HG03108 (cell line): ENCODE results near the gene RPL11.
"Not testable (repeated sequence)": the region's sequence is repeated elsewhere in the genome, so short reads cannot be mapped to it uniquely, and the experiment has no call there.

Experiments
- ATAC-seq: cut with Tn5 transposase; IDR thresholded peaks from one replicate; pipeline ENCODE4 v1.9.1; 2021; ENCODE audit warnings: moderate library complexity; ENCODE audit not compliant: unreplicated experiment

Gene RPL11

GRCh38 chr1:23727362-23727811 lies 35.8 kb downstream of the RPL11 start:
- peak; percentile 27 for ATAC-seq

DNA sequence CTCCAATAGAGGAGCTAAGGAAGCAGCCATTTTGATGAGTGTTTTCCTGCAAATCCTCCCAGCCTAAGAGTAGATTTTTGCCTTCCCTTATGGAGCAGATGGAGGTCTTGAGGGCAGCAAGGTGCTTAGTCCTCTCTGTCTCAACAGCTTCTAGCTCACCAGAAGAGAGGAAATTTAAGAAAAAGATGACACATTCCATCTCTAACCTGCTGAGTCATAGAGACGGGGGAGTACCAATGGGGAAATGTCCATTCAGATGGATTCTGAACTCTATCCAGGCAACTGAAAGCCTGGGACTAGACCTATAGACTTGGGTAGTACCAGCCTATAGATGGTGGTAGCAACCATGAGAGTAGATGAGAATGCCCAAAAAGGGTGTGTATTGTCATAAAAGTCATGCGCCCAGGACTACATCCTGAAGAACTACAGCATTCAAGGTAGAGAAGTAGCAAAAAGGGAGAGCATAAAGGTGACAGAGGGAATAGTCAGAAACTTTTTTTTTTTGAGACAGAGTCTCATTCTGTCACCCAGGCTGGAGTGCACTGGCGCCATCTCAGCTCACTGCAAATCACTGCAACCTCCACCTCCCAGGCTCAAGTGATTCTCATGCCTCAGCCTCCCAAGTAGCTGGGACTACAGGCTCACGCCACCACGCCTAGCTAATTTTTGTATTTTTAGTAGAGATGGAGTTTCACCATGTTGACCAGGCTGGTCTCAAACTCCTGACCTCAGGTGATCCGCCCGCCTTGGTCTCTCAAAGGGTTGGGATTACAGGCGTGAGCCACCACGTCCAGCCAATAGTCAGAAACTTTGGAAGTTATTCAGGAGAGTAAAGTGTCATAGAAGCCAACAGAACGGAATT lies 41.0 kb downstream of the RPL11 start:
- ATAC-seq, result no peak

GRCh38 chr1:23733281-23733680 lies 41.7 kb downstream of the RPL11 start:
- ATAC-seq, result not testable (repeated sequence)

DNA sequence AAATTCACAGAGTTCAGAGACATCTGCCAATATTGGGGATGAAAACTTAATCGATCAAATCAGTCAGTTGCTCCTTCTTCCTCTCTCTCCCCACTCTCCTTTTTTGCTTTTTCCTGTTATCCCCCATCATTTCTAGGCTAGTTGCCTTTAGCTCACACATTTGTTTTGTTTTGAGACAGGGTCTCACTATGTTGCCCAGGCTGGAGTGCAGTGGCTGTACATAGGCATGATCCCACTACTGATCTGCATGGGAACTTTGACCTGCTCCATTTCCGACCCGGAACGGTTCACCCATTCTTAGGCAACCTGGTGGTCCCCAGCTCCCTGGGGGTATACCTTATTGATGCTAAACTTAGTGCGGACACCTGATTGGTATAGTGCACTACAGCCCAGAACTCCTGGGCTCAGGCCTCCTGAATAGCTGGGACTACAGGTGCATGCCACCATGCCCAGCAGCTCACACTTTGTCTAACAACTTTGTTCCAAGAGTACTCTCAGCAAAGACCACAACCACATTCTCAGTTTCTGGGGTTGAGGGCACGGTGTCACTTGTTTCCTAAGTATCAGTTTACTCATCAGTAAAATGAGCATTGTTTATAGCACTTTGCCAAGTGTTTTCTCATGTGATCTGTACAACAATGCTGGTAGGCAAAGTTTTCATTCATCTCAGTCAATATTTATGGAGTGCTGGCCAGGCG lies 45.0 kb downstream of the RPL11 start:
- ATAC-seq, result no peak

DNA sequence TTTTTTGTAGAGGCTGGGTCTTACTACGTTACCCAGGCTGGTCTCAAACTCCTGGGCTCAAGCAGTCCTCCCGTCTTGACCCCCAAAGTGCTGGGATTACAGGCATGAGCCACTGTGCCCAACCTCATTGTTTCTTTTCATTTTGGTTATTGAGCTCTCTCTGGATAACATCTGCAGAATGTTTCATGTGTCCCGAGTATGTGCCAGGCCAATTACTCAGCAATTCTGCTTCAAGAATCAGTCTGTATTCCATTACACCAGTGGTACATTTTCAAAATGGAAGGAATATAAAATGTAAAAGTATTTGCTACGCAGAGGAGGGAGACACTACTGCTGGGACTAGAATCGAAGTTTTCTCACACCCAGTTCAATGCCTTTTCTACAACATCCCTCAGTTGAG lies 50.0 kb downstream of the RPL11 start:
- no peak for ATAC-seq

DNA sequence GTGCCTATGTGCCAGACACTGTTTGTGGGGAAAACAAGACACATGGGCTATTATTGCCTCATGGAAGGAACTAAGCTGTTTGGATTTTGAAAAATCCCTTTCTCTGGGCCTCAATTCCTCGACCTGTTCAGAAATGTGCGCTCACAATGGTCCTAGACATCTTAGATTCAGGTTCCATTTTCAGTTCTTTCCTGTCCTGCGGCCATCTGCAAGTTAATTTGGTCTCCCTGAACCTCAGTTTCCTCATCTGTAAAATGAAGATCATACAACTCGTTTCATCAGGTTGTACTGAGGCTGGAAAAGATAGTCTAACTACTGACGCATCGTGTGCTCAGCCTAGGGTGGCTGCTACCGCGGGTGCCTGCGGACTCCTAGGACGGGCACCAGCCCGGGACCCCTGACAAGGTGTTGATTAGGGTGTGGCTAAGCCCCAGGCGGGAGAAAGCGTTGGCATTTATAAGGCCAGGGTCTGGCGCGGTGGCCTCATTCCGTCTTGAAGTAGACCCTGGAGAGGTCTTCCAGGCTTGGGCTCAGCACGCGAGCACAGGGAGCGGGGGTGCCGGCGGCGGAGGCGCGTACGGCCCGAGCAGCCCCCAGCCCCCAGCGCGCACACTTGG lies 51.2 kb downstream of the RPL11 start:
- peak; percentile 15 for ATAC-seq

DNA sequence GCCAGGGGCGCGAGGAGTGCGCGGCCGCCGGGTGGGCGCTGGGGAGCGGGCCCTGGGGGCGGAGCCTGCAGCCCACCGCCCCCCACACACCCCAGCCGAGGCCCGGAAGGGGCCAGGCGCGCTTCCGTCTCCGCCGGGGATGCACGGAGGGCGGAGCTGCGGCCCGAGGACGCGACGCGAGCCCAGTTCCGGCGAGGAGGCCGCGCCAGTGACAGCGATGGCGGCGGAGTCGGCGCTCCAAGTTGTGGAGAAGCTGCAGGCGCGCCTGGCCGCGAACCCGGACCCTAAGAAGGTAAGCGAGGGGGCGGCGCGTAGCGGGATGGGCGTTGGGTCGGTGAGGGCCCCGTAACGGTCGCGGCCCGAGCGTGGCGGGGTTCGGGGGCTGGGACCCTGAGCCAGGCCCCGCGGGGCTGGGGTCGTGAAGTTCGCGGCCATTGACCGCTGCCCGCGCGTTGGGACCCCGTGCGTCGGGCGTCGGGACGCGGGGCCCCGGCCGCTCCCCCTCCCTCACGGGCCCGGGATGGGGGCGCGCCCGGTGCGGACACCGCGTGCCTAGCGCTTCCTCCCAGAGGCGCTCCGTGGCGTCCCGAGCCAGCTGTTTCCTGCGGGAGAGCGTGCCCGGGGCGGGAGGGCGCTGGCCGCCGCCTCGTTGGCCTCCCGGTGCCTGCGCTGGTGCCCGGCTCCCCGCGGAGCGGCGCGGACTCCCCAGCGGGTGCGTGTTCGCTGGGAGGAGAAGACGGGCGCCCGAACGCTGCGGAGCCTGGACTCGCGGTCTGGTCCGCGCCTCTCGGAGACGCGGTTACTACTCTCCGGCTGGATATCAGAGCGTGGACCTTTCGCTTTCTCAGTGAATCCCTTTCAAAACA lies 51.9 kb downstream of the RPL11 start, which contains the start of gene ELOA:
ELOA (plus strand) TSS at position 185 of the 866 bp plus-strand sequence; CDS start at position 218, 33 bp downstream.
- peak; percentile 81 for ATAC-seq

DNA sequence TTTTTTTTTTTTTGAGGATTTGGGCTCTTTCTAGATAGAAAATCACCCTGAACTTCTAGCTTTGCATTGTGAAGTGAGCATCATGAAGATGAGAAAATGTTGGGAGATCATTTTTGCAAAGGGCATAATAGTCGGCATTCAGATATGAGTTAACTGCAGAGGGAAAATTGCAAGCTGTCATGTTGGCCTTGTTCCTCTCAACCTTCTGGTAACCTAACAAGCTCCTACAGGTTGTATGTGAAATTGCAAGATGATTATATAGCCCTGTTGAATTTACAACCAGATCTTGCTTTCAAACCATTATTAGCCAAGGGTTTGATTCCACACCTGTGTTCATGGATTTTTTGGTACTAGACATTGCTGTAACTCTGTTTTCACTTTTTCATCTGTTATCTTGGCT lies 53.9 kb downstream of the RPL11 start:
- ATAC-seq, result no peak
